Ovary (tissue), 3 donors: ENCODE results near the gene HOXD9.

Experiments used
- CTCF ChIP-seq, 3 donors: fragments of 450-650 bp in 2 of 3; fragments of 200-600 bp in 1 of 3; IDR thresholded peaks; one replicate each; pipeline versions ENCODE4 v1.5.1 to v1.8.0; 2016 to 2022; ENCODE audit warnings: antibody characterized with exemption in 3 of 3, mild to moderate bottlenecking in 1 of 3
- EP300 ChIP-seq: sonication (generic); formaldehyde crosslinking; IDR thresholded peaks from one replicate; pipeline ENCODE4 v1.6.1; 2017; ENCODE audit warnings: antibody characterized with exemption
- POLR2A ChIP-seq: fragments of 450-650 bp; IDR thresholded peaks from one replicate; pipeline ENCODE4 v1.6.1; 2017; ENCODE audit warnings: antibody characterized with exemption, mild to moderate bottlenecking, moderate library complexity
- donor health status: DM: no; HTN: no; CAD: no.

- TF ChIP-seq CTCF (IDR thresholded peaks at IDR 0.05) (no peak), EP300 (no peak), POLR2A (no peak)
Measured at GRCh38 chr2:176110415-176111308, 11.9 kb upstream of the HOXD9 start.
